Stimulated activated CD8-positive, alpha-beta memory T cell treated with anti-CD3 and anti-CD28 coated beads, Interleukin-2, amount 100 ng/mL, for 48 hours (primary cell): ENCODE measurements around the gene PRDM16.

Experiments used
- DNase-seq, 2 donors: peaks; one replicate each; pipeline ENCODE4 v3.0.0-alpha.2; 2020; ENCODE audit warnings: low read depth in 2 of 2

Gene PRDM16

DNA sequence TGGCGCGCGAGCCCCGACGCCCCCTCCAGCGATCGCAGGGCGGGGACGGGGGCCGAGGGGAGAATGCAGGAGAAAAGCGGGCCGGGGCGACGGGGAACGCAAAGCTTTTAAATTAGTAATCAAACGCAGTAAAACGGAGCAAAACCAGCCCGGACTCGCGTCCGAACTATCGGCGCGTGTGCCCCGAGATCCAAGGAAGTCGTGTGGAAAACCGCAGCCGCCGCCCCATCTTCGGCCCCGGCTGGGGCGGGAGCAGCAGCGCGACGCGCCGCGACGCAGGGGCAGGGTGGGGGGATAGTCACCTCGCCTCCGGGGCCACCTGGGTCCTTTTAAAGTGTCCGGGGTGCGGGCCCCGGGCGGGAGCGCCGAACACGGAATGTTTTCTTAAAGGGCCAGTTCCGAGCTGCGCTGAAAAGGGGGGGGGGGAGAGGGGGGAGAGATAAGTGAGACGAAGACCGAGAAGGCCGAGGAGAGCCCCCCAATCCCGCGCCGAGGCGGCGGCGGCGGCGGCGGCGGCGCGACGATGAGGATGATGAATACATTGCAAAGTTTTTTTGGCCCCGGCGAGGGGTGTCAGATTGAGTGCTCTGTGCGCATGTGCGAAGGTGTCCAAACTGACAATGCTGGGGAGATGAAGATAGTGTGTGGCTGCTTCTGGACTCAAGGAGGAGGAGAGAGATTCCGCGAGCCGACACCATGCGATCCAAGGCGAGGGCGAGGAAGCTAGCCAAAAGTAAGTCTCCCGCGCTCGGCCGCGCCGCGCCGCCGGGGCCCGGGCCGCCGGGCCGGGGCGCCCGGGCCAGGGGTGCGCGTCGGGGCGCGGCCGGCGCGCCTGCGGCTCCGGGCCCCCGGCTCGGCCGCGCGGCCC, at the start of gene PRDM16:
TSS of gene PRDM16 (plus strand) at position 640 of the 868 bp plus-strand sequence. CDS start at position 697, 57 bp downstream.
- DNase-seq = no peak

DNA sequence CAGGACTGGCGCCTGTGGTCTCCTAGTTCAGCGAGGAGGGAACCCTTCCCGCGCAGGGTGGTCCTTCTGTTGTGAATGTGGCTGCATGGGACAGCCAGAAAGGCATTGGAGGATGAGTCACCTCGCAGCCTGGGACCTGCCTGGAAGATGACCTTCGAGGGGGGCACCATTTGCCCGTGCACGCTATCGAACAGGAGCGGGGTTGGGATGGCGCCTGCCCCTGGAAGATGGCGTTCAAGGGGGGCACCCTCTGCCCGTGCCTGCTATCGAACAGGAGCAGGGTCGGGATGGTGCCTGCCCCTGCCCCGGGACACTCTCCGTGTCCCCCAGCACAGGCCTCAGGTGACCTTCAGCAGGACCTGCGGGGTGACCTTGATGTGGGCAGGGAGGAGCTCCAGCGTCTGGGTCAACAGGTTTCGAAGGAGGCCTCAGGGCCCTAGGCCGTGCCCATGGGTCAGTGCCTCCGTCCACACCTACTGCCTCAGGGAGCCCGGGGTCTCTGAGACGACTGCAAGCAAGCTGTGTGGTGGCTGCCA, 49.4 kb upstream of the PRDM16 start:
- no peak for DNase-seq

DNA sequence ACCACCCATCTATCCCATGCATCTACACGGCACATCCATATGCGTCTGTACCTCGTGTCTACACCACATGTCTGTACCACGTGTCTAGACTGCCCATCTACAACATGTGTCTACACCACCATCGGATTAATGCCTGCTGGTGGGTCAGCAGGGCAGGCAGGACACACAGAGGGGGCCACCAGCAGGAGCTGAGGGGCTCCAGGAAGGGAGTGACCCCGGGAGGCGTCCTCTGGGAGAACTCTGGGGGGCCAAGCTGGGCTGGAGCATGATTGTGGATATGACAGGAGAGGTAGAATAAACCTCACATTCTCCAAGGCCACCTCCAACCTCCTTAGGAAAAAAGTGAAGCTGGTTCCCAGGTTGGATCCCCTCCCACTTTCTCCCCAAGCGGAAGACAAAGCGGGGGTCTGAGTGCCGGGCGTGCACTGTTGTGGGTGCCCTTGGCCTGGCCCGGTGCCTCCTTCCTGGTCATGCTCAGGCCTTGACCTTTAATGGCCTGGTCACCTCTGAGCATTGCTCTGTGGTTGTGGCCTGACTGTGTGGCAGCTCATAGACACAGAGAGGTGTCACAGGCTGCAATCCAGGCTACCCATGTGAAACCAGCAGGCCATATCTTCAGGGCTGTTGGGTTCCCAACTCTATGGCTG, 48.6 kb upstream of the PRDM16 start:
- DNase-seq = no peak

DNA sequence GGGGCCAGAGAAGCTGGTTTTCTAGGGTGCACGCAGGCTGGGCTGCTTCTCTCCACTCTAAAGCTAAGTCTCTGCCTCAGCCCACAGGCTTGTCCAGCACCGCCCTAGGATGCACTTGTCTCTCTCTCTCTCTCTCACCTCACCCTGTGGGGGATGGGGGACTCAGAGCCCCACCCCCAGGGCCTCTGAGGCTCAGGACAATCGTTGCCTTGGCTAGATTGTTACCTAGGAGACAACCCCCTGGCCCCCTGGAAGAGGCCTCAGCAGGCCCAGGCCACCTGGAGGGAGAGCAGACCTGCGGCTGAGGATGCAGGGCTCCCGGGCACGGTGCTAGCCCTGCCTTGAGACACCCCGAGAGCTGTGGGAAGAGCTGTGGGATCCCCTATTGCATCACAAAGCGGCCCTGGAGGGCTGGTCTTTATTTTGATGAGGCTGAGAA, 47.8 kb upstream of the PRDM16 start, which contains the start of gene ACTRT2:
TSS of gene ACTRT2 (plus strand) at position 235 of the 439 bp plus-strand sequence. CDS start 220 bp downstream, outside the sequence.
- DNase-seq = no peak

DNA sequence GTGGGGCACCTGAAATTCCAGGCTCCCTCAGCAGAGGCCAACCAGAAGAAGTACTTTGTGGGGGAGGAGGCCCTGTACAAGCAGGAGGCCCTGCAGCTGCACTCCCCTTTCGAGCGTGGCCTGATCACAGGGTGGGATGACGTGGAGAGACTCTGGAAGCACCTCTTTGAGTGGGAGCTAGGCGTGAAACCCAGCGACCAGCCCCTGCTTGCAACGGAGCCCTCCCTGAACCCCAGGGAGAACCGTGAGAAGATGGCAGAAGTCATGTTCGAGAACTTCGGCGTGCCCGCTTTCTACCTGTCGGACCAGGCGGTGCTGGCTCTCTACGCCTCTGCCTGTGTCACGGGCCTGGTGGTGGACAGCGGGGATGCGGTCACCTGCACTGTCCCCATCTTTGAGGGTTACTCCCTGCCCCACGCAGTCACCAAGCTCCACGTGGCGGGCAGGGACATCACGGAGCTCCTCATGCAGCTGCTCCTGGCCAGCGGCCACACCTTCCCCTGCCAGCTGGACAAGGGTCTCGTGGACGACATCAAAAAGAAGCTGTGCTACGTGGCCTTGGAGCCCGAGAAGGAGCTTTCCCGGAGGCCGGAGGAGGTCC, 47.1 kb upstream of the PRDM16 start:
- no peak for DNase-seq

DNA sequence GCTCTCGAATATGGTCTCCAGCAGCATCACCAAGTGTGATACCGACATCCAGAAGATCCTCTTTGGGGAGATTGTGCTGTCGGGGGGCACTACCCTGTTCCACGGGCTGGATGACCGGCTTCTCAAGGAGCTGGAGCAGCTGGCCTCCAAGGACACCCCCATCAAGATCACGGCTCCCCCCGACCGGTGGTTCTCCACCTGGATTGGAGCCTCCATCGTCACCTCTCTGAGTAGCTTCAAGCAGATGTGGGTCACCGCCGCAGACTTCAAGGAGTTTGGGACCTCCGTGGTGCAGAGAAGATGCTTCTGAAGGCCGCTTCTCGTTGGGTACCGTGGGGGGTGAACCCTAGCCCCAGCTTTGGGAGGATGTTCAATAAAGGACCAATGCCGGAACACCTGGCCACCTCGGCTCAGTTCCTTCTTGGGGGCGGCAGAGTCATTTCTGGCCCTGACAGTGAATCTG, 46.5 kb upstream of the PRDM16 start:
- DNase-seq = no peak

DNA sequence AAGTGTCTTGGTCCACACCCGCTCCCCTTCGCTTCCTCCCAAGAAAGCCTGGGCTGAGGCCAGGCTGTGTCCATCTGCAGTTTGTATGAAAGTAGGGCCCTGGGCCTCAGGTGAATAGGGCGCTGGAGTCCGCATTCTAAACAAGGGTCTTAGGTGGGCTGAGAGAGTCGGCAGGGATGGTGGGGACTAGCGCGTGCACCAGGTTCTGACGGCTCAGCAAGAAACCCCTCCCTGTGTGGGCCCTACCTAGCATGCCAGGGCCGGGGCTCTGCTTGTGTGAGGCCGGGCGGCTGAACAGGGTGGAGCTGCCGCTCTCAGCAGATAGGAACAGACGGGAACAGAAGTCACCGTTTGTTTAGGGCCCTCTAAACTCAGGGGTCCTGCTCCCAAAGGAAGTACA, 46.0 kb upstream of the PRDM16 start:
- DNase-seq = no peak

DNA sequence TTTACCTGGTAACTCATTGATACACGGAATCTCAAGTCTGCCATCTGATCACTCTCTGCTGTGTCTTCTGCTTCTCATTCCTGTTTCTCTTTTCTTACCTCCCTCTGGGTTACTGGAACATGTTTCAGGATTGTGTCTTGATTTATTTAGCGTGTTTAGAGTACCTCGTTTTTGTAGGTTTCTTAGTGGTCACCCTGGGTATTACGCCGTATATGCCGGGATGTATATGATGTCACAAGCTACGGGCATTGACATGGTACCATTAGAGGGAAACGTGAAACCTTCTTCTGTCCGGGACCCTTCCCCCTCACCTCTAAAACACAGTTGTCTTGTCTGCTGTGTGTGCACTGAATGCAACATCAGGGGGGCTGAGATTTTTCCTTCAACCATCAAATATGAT, 45.0 kb upstream of the PRDM16 start:
- DNase-seq = no peak

DNA sequence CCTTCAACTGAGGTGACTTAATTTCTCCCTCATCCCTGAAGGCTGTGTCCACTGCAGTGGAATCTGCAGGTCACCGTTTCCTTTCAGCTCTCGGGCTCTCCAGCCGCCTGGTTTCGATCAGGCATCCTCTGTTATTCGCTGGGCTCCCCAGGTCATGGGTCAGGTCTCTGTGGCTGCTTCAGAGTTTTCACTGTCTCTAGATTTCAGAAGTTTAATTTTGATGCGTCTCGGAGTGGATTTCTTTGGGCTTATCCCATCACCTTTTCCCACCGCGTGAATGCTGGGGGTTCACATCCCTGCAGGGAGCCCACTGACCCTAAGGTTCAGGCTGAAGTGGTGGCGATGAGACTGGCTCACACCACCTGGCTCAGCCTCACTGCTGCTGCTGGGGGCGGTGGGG, 44.4 kb upstream of the PRDM16 start:
- DNase-seq = no peak

DNA sequence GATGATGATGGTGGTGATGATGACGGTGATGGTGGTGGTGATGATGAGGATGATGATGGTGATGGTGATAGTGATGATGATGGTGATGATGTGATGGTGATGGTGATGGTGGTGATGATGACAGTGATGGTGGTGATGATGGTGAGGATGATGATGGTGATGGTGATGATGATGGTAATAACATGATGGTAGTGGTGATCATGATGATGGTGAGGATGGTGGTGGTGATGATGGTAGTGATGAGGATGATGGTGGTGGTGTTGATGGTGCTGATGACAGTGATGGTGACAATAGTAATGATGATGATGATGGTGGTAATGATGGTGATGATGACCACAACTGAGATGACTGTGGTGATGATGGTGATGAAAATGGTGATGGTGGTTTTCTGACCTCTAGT, 42.9 kb upstream of the PRDM16 start:
- no peak for DNase-seq

DNA sequence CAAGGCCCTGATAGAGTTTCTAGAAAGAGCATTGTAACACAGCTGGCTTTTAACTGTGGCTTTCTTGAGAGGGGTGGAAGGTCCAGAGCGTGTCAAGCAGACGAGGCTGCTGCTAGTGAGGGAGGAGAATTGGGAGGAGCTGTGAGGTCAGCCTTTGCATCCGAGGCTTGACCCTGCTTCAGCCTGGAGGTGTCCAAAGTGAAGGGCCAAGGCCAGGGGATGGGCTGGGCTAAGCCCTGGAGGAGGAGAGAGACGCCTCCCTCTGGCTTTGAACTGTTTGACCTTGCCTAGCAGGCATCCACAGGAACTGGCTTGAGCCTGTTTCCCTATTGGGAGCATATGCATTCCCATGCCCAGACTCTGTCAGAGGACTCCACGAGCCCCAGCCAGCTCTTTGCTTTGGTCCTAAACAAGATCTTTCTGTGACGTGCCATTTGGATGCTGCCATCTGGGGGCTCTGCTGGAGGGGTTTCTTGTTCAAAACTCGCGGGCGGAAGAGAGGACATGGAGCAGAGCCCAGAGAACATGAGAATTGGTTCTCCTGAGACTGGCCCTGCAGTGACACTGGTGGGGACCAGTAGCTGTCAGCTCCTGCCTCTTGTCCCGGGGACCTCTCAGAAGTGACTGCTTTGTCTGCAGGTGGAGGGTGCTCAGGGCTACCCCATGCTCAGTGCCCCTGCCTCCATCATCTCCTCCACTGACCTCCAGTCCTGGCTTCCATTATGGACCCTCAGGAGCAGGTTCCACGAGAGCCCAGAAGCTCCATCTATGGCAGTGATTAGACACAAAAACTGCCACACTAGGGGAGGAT, 42.2 kb upstream of the PRDM16 start:
- no peak for DNase-seq

DNA sequence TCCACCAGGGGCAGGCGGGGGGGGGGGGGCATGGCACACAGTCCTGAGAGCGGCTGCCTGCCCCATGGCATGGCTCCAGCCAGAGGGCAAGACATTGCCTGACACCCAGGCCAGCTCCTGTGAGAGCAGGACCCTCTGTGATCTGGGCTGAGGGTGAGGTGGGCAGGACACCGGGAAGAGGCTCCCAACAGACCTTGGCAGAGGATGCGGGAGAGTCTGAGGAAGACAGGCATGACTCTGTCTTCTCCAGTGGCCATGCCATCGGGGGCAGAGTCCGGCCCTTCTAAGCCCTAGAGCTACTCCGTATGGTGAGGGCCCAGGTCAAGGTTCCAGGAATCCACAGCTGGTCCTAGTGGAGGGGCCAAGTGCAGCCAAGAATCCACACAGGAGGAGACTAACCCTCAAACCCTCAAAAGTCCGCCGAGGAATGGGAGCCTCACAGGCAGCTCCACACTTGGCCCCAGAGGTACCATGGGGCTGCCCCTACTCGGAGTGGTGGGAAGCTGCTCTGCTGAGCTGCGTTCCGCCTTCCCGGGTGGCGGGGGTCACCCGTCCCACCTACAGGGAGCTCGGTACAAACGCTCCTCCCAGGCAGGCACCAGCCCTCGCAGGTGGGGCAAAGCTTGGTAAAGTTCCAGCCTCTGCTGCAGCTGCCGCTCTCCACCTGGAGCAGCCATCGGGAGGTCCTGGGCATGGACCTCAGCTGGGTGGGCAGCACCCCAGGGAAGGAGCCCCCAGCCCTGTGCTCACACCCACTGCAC, 41.2 kb upstream of the PRDM16 start:
- DNase-seq = no peak

DNA sequence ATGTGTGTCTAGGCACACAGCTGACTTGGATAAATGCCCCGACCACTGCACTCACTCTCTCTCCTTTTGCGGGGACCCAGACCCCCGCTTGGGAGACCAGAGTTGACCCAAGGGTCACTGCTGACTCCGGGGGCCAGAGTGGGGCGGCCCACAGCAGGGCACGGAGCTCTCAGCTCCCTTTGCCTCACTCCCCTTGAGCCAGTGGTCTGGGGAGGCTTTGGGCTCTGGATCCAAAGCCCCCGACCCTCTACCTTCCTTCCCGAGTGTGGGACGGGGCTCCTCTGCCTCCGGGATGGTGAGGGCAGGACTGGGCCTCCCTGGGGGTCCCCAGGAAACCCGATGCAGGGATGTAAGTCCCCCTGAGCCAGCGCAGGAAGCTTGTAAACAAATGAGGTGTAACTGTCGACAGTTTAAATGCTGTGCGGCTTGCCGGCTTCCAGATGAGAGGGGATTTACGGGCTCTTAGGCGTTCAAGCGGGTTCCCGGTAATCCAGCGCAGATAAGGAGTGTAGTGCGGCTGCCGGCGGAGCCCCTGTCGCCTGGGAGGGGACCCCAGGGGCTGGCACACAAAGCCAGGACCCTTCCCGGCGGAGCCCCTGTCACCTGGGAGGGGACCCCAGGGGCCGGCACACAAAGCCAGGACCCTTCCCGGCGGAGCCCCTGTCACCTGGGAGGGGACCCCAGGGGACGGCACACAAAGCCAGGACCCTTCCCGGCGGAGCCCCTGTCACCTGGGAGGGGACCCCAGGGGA, 40.3 kb upstream of the PRDM16 start:
- no peak for DNase-seq

DNA sequence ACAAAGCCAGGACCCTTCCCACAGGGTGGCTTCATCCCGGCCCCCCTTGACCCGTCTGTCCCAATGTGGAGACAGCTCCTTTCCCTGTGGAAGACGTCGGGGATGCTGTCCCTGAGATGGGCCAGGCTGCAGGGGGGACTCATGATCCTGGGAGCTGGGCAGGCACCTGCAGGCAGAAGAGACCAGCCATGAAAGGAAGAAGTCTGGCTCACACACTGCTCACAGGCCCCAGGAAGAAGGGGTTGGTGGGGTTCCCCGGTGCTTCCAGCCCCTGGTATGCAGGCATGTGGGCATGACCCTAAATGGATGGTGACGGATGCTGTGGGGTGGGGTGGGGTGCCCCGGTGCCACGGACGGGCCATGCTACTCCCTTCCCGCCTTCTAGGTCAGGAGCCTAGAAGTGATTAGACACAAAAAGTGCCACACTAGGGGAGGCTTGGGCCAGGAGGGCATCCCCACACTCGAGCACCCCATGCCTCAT, 39.5 kb upstream of the PRDM16 start:
- no peak for DNase-seq

DNA sequence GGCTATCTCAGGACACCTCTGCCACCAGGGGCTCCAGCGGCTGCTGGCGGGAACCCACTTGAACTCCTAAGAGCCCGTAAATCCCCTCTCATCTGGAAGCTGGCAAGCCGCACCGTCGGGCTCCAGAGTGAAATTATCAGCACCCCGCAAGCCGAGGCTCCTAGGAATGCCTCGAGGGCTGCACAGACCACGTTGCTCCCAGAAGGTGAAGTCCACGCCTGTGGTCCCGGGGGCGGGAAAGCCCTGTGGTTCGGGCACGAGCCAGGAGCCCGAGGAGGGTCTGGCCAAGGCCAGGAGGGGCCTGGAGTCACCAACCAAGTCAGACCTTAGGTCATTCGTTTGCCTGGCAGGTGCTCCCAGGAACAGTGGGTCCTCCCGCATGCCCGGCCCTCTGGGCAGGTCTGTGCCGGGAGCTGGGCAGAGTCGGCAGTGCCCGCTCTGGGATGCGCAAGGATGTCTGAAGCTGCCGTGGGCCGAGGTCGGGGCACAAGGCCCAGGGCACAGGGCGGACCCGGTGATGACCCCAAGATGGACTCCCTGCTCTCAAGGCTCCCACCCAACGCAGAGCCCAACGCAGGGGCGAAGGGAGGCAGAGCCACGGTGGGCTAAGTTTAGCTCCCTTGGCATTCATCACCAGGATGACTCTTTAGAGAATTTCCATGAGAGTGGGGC, 38.9 kb upstream of the PRDM16 start:
- DNase-seq = no peak

DNA sequence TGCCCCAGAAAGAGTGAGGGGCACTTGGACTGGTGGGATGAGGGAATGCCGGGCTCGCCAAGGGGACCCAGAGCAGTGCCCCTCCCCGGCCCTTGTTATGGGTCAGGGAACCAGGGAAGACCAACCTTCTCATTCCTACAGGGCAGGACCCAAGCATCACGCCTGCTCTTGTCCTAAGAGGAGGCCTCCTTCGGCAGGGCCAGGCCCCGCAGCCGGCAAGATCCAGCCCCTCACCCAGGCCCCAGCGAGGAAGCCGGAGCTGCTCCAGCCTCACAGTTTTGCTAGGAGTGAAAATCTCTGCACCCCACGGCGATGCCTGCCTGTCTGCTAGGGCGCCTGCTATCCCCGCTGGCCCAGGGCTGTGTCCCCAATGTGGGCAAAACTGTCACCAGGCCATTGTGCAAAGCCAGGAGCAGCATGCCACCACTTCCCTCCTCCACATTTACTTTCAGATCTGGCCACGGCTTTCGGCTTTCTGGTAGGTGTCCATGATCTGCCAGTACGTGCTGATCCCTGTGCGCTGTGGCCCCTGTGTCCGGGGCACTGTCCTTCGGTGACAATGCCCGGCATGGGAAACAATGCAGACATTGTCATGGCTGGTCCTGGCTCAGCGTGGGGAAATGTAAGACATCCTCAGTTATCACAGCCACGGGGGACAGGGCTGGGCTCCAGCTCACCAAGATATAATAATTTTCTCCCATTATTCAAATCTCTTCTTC, 38.2 kb upstream of the PRDM16 start:
- DNase-seq = no peak

DNA sequence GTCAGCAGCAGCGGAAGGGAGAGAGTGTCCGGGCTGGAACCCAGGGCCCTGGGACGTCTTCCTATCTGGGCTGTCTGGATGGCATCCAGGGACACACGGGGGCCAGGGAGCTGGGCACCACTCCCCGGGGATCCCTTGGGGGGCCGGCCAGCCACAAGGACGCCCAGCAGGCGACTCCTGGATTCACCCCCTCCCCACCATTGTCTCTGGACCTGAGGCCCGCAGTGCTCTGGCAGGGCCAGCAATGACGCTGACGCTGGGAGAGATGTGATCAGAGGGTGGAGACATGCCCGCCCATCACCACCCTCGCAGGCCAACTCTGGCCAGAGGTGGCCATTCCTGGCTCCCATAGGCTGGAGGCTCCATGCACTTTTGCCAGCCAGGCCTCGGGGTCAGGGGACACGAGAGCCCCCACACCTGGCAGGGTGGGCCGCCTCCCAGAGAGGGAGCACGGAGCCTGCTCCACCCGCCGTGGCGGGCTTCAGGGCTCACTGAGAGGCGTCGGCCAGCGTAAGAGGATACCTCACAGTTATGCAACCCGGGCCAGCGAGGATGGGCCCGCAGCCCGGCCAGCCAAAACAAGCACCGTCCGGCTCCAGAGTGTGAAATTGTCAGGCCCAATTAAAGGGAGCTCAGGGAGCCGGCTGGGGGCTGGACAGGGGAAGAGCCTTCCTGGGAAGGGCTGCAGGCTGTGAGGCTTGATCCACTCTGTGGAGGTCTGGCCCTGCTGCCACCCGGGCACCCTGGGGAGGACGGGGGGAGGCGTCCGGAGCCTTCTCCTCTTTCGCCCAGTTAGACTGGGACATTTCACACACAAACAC, 37.4 kb upstream of the PRDM16 start:
- DNase-seq = no peak
